ENCODE measurements around the gene M1AP.
"Not testable (repeated sequence)": the region's sequence is repeated elsewhere in the genome, so short reads cannot be mapped to it uniquely, and the experiment has no call there.

The M1AP gene

DNA sequence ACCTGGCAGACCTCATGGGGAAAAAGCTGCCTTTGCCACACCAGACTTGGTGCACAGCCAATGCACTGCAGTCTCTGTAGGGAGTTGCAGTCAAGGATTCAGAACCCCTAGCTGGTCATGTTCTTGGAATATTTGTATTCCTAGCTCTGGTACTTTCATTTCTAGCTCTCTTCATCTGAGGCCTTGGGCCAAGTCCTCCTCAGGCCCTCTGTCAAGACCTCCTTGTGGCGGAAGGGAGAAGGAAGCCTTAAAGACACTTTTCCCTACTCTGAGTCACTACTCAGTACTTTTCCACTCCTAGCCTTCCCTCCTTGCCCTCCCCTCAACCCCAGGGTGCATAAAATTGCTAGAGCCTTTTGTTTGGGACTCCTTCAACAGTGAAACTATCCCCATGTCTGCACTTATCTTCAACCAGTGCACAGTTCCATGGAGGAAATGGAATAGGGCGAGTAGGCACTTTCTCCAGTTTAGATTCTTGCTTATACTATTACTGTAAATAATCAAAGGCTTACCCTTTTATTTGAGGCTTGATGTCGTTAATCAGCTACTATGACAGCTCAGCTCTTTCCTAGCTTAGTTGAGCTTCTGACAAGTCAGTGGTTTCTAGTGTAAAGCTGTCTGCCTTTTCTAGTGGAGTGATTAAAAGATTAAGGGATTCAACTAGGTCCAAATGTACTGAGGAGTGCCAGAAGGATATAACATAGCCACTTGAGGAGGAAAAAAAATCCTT lies 15.8 kb downstream of the M1AP start:
- no peak for TF ChIP-seq CTCF (IDR thresholded peaks at IDR 0.05)
- Mint-ChIP-seq H3K4me1 (no peaks in the 10 kb centered on the region), H3K36me3 (ENCODE audit: low read depth) (no peaks in the 10 kb centered on the region), H3K9me3 (no peaks in the 10 kb centered on the region), H3K27me3 (ENCODE audit: low read depth, poor library complexity) (peaks cover 13% of the 10 kb centered on the region), H3K27ac (no peak overlapping the region), H3K4me3 (no peak overlapping the region)
- no peak for DNase-seq

- DNase-seq; H3K36me3 Mint-ChIP-seq (ENCODE audit: low read depth); H3K9me3 Mint-ChIP-seq; H3K4me1 Mint-ChIP-seq; H3K4me3 Mint-ChIP-seq; H3K27ac Mint-ChIP-seq; H3K27me3 Mint-ChIP-seq (ENCODE audit: low read depth, poor library complexity): not testable (repeated sequence)
These were observed 17.7 kb downstream of the M1AP start for GRCh38 chr2:74630454-74630853.

- no peaks in the 10 kb centered on the region for H3K27me3 Mint-ChIP-seq (ENCODE audit: low read depth, poor library complexity)
- H3K9me3 Mint-ChIP-seq: no peaks in the 10 kb centered on the region
- no peak overlapping the region for H3K27ac Mint-ChIP-seq
- DNase-seq: no peak
- no peak for TF ChIP-seq CTCF (IDR thresholded peaks at IDR 0.05)
- no peaks in the 10 kb centered on the region for H3K36me3 Mint-ChIP-seq (ENCODE audit: low read depth)
- H3K4me3 Mint-ChIP-seq: no peak overlapping the region
- no peaks in the 10 kb centered on the region for H3K4me1 Mint-ChIP-seq
These were observed 19.5 kb downstream of the M1AP start for GRCh38 chr2:74628538-74629105.

GRCh38 chr2:74625658-74626425 lies 22.3 kb downstream of the M1AP start:
- Mint-ChIP-seq H3K4me3 (no peak overlapping the region), H3K9me3 (no peaks in the 10 kb centered on the region), H3K4me1 (no peaks in the 10 kb centered on the region), H3K36me3 (ENCODE audit: low read depth) (no peaks in the 10 kb centered on the region), H3K27ac (no peak overlapping the region), H3K27me3 (ENCODE audit: low read depth, poor library complexity) (peaks cover 4% of the 10 kb centered on the region)
- DNase-seq: no peak
- no peak for TF ChIP-seq CTCF (IDR thresholded peaks at IDR 0.05)

DNA sequence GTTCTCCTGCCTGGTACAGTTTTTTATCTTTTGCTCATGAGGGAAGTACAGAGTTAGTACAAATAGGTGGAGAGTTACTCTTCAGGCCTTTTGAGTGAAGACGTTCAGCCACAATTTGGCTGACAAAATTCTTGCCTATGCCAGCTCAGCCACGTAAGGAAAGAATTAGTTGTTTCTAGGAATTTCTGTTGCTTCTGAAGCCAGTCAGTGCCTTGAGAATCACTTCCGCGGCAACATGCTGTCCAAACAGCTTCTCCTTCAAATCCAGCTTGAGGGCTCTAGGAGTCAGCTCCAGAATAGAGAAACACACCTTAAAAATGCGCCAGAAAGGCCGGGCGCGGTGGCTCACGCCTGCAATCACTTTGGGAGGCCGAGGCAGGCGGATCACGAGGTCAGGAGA lies 27.5 kb downstream of the M1AP start:
- Mint-ChIP-seq H3K4me3 (no peak overlapping the region), H3K27ac (no peak overlapping the region), H3K27me3 (ENCODE audit: low read depth, poor library complexity) (peaks cover 22% of the 10 kb centered on the region), H3K9me3 (no peaks in the 10 kb centered on the region), H3K36me3 (ENCODE audit: low read depth) (no peaks in the 10 kb centered on the region), H3K4me1 (no peaks in the 10 kb centered on the region)
- TF ChIP-seq CTCF (IDR thresholded peaks at IDR 0.05): no peak
- no peak for DNase-seq

DNA sequence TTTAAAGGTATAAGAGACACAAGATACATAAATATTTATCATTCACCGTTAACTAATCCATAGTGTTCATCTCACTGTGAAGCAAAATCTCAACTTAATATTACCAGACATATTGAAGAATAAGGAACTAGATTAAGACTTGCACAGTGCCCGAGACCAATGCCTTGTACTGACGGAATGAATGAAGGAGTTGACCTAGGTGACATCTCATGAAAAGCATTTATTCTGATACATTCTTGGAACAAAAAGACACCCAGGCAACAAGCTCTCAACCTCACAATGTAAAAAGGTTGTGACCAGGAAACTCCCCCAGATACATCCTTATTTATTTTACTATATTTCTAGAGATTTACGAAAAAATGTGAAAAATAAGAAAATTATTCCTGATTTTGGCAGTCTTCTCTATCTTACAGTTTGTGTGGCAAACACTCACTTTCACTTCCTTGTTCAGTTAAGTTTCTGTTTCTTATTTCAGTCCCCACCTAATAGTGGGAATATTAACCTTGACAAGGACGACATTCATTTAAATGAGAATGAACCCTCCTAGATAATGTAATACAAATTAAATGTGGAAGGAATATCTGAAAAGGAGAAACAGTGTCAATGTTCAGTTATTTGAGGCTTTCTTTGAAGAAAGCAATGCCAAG lies 28.4 kb downstream of the M1AP start:
- Mint-ChIP-seq H3K4me1 (no peaks in the 10 kb centered on the region), H3K4me3 (no peak overlapping the region), H3K27me3 (ENCODE audit: low read depth, poor library complexity) (peaks cover 31% of the 10 kb centered on the region), H3K36me3 (ENCODE audit: low read depth) (no peaks in the 10 kb centered on the region), H3K9me3 (no peaks in the 10 kb centered on the region), H3K27ac (no peak overlapping the region)
- no peak for DNase-seq
- TF ChIP-seq CTCF (IDR thresholded peaks at IDR 0.05): no peak
